Activated T-cell treated with anti-CD3 and anti-CD28 coated beads, Interleukin-2, amount 50 U/mL, for 48 hours (primary cell): ENCODE measurements around the gene BRIP1.
"Not testable (repeated sequence)": the region's sequence is repeated elsewhere in the genome, so short reads cannot be mapped to it uniquely, and the experiment has no call there.

Experiments
- DNase-seq, 2 experiments: peaks; one replicate each; pipeline ENCODE4 v3.0.0-alpha.2; 2020

The BRIP1 gene

GRCh38 chr17:61862105-61862574, 1.2 kb downstream of the BRIP1 start:
- no peak for DNase-seq

- not testable (repeated sequence) for DNase-seq
Observed at GRCh38 chr17:61860397-61860796, 2.9 kb downstream of the BRIP1 start.

- DNase-seq: no peak
Observed at GRCh38 chr17:61856035-61856434, 7.3 kb downstream of the BRIP1 start.

- no peak for DNase-seq
Observed at GRCh38 chr17:61852857-61853256, 10.5 kb downstream of the BRIP1 start.

GRCh38 chr17:61849674-61850073, 13.7 kb downstream of the BRIP1 start:
- DNase-seq: no peak

GRCh38 chr17:61848896-61849295, 14.4 kb downstream of the BRIP1 start:
- DNase-seq: no peak

GRCh38 chr17:61848247-61848646, 15.1 kb downstream of the BRIP1 start:
- no peak for DNase-seq

- DNase-seq: no peak
Observed at GRCh38 chr17:61847659-61848058, 15.7 kb downstream of the BRIP1 start.

GRCh38 chr17:61846761-61847375, 16.5 kb downstream of the BRIP1 start:
- DNase-seq: no peak

- DNase-seq: no peak
Observed at GRCh38 chr17:61846088-61846487, 17.2 kb downstream of the BRIP1 start.

- no peak for DNase-seq
Observed at GRCh38 chr17:61843435-61843834, 19.9 kb downstream of the BRIP1 start.

- DNase-seq: no peak
Observed at GRCh38 chr17:61842899-61843298, 20.4 kb downstream of the BRIP1 start.

- no peak for DNase-seq
Observed at GRCh38 chr17:61839300-61839786, 24.0 kb downstream of the BRIP1 start.

- DNase-seq: peak; percentile 49 to 54
Observed at GRCh38 chr17:61837175-61838051, 25.9 kb downstream of the BRIP1 start.

GRCh38 chr17:61836266-61837174, 26.8 kb downstream of the BRIP1 start:
- no peak for DNase-seq

- DNase-seq: no peak
Observed at GRCh38 chr17:61835606-61836005, 27.7 kb downstream of the BRIP1 start.

GRCh38 chr17:61834610-61835009, 28.7 kb downstream of the BRIP1 start:
- DNase-seq: no peak

GRCh38 chr17:61833536-61834193, 29.7 kb downstream of the BRIP1 start:
- no peak for DNase-seq

GRCh38 chr17:61832463-61832862, 30.9 kb downstream of the BRIP1 start:
- no peak for DNase-seq

- DNase-seq: no peak
Observed at GRCh38 chr17:61831099-61831498, 32.2 kb downstream of the BRIP1 start.

- DNase-seq: no peak
Observed at GRCh38 chr17:61828694-61829093, 34.6 kb downstream of the BRIP1 start.

- no peak for DNase-seq
Observed at GRCh38 chr17:61827649-61828395, 35.5 kb downstream of the BRIP1 start.
